GM21619 (cell line): ENCODE results near the gene RFX2.

Experiments used
- ATAC-seq: cut with Tn5 transposase; IDR thresholded peaks from one replicate; pipeline ENCODE4 v1.9.1; 2021; ENCODE audit not compliant: unreplicated experiment

Gene RFX2

DNA sequence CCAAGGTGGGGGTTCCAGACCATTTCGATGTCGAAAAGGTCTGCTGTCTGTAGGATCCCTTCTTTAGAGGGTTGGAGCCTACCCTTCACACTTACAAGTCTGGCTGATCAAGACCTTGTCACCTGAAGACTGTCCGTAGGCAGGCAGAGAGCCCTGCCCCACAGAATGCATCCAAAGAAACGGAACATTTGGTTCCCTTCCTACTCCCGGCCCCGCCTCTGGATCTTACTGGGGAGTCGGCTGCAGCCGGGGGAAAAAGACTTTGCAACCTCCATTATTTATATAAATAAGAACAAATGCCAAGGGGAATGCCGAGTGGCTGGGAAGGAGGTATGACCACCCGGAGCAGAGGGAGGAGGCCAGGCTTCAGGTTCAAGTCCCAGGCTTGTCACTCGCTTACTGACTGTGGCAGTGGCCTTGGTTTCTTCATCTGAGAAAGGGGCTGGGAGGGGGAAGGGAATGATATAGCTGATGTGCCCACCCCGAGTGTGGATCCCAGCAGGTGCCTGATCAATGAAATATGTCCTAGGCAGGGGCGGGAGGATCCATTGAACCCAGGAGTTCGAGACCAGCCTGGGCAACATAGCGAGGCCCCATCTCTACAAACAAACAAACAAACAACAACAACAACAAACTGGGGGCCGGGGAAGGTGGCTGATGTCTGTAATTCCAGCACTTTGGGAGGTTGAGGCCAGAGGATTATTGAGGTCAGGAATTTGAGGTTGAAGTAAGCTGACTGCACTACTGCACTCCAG, 48.7 kb downstream of the RFX2 start:
- ATAC-seq = no peak

GRCh38 chr19:6060600-6061375, 49.5 kb downstream of the RFX2 start:
- no peak for ATAC-seq

DNA sequence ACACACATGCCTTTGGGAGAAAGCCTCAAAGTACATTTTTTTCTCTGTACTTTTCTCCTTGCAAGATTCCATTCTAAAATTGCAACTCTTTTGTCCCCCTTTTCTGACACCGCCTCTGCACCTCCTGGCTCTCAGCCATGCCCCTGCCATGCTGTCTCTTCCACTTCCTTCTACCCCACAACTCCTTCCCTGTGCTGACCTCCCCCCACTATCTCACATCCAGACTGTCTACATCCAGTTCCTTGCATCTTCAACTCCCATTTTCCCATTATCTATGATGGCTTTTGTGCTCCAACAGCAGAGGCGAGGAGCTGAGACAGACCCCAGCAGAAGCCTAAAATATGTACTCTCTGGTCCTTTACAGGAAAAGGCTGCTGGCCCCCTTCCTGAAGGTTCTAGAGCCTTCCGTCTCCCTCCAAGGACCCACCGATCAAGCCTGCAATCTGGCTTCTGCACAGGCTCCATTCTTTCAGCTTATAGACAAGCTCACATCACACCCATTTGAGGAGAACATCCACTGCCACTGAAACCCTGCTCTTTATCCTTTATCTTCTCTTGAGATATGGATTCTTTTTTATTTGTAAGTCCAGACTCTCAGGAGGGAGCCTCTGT, 50.2 kb downstream of the RFX2 start:
- ATAC-seq = no peak

DNA sequence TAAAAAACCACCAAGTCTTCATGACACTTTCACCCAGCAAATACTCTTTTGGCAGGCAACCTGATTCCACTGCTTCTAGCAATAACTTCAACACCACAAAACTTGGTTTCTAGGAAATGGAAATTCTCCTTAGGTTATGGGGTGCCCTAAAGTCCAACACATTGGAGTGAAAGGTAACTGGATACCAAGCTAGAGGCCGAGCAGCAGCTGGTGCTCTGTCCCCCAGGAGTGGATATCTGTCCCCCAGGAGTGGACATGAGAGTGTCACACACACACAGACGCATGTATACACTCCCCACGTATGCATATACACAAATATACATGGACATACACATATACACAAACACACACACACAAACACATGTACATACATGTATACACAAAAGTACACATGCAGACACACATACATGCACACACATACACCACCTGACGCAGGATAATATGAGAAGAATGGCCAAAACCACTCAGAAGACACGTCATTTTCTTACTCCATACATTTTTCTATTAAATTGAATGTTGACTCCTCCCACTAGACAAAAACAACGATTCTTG, 50.8 kb downstream of the RFX2 start:
- no peak for ATAC-seq

GRCh38 chr19:6058518-6059201, 51.6 kb downstream of the RFX2 start:
- no peak for ATAC-seq

- no peak for ATAC-seq
Observed at GRCh38 chr19:6057651-6058517, 52.4 kb downstream of the RFX2 start.

GRCh38 chr19:6056801-6057650, 53.3 kb downstream of the RFX2 start:
- ATAC-seq = no peak

GRCh38 chr19:6056282-6056741, 54.0 kb downstream of the RFX2 start:
- ATAC-seq = no peak

DNA sequence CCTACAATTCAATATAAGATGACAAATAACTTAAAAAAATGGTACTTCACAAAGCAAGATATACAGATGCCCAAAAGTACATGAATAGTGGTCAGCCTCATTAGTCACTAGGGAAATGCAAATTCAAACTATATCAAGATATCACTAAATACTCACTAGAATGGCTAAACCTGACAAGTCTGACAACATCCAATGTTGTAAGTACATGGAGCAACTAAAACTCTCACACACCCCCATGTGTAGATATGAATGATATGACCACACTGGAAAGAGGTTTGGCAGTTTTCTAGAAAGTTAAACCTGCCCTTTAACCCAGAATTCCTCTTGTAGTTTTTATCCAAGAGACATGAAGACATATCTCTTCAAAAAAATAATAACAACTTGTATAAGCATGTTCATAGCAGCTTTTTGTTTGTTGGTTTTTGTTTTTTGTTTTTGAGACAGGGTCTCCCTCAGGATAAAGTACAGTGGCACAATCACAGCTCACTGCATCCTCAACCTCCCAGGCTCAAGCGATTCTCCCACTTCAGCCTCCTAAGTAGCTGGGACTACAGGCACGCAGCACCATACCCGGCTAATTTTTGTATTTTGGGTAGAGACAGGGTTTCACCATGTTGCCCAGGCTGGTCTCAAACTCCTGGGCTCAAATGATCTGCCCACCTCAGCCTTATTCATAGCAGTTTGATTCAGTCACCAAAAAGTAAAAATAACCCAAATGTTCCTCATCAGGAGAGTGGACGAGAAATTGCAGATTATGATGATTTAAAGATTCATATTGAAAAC, 55.1 kb downstream of the RFX2 start:
- no peak for ATAC-seq

DNA sequence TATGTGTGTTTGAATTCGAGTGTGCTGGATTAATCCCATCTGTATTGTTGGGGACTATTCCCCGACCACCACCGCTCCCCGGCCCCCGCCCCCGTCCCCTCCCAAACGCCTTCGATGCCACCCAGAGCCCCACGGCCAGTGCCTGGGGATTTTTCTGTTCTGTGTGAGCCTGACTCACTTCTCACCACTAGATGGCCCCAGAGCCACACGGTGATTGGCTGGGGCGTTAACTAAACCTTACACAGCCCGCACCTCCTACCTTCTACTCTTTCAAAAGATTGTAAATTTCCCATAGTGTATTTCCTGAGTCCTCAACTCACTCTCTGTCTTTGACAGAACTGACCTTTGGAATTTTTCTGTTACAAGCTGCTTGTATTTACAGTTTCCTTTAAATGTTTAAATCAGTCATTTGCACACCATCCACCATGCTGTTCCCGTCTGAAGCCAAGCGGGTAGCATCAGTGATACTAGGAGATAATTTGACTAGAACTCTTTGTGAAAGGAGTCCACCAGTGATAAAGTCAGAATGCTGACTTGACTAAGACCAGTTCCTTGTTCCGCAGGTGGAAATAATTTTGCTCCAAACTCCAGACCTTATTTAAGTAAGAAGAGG, 61.4 kb downstream of the RFX2 start:
- no peak for ATAC-seq

DNA sequence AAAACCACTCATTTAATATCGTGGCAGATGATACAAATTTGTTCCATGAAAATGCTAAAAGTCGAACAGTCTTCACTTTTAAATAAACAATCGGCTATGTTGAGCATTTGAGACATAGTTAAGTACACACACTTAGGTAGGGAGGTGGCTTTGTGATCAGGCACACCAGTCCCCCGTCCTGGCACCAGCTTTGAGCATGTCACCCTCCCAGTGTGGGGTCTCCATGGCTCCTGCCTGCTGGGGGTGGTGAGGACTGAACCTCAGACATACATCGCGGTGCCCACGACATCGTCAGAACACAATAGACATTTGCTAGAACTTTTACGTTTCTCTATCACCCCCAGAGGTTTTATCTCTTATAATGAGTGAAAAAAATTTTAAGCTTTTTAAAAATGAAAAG, 62.0 kb downstream of the RFX2 start:
- no peak for ATAC-seq

DNA sequence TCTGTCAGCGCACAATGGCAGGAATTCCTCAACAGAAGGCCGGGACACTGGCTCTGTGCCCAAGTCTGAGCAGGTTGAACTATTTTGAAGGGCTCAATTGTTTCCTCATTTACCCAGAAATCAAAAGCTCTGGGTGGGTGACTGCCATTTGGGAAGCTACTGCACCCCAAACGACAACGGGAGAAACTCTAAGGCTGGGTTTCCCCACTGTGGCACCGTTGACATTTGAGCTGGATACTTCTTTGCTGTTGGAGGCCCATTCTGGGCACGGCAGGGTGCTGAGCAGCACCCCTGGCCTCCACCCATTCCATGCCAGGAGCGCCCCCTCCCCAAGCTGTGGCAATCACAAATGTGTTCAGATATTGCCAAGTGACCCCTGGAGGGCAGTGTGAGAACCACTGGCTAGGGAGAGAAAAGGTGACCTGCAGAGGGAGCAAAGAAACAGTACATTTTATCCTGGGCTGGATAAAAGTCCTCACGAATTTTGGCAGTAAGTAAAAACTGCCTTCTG, 62.5 kb downstream of the RFX2 start:
- no peak for ATAC-seq

DNA sequence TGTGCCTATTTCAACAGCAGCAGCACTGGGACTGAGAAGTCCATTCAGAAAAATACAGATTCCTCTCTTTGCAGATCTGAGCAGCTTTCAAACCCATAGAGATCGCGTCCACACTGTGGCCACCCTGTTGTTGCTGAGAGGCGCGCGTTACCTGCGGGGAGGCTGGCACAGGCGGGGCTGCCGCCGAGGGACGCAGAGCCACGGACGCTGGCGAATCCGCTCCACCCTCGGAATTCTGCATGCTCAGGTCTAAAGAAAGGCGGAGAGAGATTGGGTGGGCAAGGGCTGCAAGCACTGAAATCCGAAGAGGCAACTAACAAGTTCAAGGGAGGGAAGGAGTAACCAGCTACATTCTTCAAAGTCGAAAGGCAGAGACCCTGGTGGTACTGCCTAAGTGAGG, 63.0 kb downstream of the RFX2 start:
- no peak for ATAC-seq

- ATAC-seq = no peak
Observed at GRCh38 chr19:6045108-6045507, 65.2 kb downstream of the RFX2 start.

DNA sequence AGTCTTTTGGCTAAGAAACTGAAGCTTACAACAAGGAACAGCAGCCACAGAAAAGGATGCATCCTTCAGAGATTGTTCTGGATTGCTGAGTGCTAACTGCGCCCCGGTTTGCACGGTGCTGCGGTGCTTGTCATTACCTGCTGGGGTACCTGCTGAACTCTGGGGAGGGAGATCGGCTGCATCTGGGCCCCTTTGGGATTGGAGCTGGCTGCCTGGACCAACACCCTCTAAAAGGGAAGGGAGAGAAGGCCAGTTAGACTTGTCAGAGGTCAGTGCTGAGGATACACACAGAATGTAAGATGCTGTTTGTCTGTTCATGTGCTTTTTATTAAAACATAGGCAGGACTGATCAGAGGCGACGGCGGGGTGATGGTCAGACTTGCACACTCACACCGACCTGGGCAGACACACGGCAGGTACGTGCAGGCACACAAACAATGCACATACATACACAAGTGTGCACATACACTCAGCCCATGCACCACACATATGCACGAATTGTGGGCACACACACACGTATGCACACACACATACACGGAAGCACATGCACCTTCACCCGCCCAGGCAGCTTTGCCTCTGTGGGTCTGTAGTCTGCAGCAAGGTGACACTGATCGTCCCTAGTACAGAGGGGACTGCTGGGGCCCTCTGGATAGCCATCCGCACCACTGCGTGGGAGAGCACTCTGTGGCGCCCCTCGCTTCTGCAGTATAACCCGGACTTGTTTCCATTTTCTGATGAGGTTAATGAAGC, 66.1 kb downstream of the RFX2 start:
- ATAC-seq = no peak

GRCh38 chr19:6042776-6043726, 67.2 kb downstream of the RFX2 start:
- ATAC-seq = no peak
